ENCODE data around the gene GGA2.
"Not testable (repeated sequence)": the region's sequence is repeated elsewhere in the genome, so short reads cannot be mapped to it uniquely, and the experiment has no call there.

GGA2 gene

GRCh38 chr16:23452221-23452571 is 58.1 kb downstream of the GGA2 start:
- H2AFZ ChIP-seq (ENCODE audit: insufficient read depth, low read length, poor library complexity): peak overlapping the region; percentile 97
- peak overlapping the region; percentile 10 for H4K12ac ChIP-seq (ENCODE audit: low read depth, low read length)
- DNase-seq: peak in 1 of 2 donors; percentile 8
- no peak overlapping the region for H3K23ac ChIP-seq (ENCODE audit: low read length)
- no peaks in the 10 kb centered on the region for H3K27me3 ChIP-seq (ENCODE audit: insufficient read depth, low read length)
- H2BK5ac ChIP-seq (ENCODE audit: low read depth, low read length, poor library complexity): no peak overlapping the region
- no peak overlapping the region for H2BK12ac ChIP-seq (ENCODE audit: low read length)
- no peak overlapping the region for H3K9ac ChIP-seq (ENCODE audit: low read length)
- H3K27ac ChIP-seq (ENCODE audit: low read depth, low read length): peak overlapping the region; percentile 48
- H3K9me3 ChIP-seq (ENCODE audit: insufficient read depth, low read depth, low read length): no peaks in the 10 kb centered on the region
- peak overlapping the region; percentile 33 for H3K18ac ChIP-seq (ENCODE audit: low read length)
- H4K91ac ChIP-seq (ENCODE audit: low read depth, low read length): peak overlapping the region; percentile 78
- no peak overlapping the region for H2AK5ac ChIP-seq (ENCODE audit: low read length)
- peaks cover 6% of the 10 kb centered on the region for H3K79me2 ChIP-seq (ENCODE audit: control insufficient read depth, insufficient read depth, low read length, poor library complexity)
- peaks cover 4 to 6% of the 10 kb centered on the region in 2 experiments for H3K4me1 ChIP-seq (ENCODE audit: control insufficient read depth in 1 of 2, insufficient read depth in 2 of 2, low read length in 2 of 2)
- WGBS (ENCODE audit: extremely low coverage, insufficient coverage, insufficient read length): no CpG with 5 or more reads among the region's 10 CpGs
- peaks cover 5% of the 10 kb centered on the region in 2 experiments for H3K36me3 ChIP-seq (ENCODE audit: control insufficient read depth in 1 of 2, insufficient read depth in 2 of 2, low read length in 2 of 2)
- no peak overlapping the region for H3K4ac ChIP-seq (ENCODE audit: low read depth, low read length)
- peaks cover 4% of the 10 kb centered on the region for H3K79me1 ChIP-seq (ENCODE audit: low read length)
- H3K4me2 ChIP-seq (ENCODE audit: low read length): peak overlapping the region; percentile 92
- H3K4me3 ChIP-seq (ENCODE audit: low read depth, low read length): peak overlapping the region; percentile 92
- no peak overlapping the region for H3K14ac ChIP-seq (ENCODE audit: low read length)
- no peak overlapping the region for H2BK120ac ChIP-seq (ENCODE audit: insufficient read depth, low read length, poor library complexity)
- H4K8ac ChIP-seq (ENCODE audit: low read depth, low read length): peak overlapping the region; percentile 99

DNA sequence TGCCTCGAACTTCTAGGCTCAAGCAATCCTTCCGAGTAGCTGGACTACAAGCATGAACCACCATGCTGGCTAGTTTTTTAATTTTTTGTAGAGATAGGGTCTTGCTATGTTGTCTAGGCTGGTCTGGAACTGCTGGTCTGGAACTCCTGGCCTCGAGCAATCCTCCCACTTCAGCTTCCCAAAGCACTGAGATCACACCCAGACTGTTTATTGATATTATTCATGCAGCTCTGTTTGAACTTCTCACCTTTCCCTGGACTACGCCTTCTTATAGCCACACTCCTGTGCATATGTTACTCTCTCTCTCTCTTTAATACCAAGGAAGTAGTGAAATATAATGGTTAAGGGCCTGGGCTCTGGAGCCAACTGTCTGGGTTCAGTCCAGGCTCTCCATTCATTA is 61.9 kb downstream of the GGA2 start:
- no peaks in the 10 kb centered on the region for H3K9me3 ChIP-seq (ENCODE audit: insufficient read depth, low read depth, low read length)
- H3K4me2 ChIP-seq (ENCODE audit: low read length): no peak overlapping the region
- H3K36me3 ChIP-seq (ENCODE audit: control insufficient read depth in 1 of 2, insufficient read depth in 2 of 2, low read length in 2 of 2): peaks cover 4 to 10% of the 10 kb centered on the region in 2 experiments
- H4K91ac ChIP-seq (ENCODE audit: low read depth, low read length): no peak overlapping the region
- no peak overlapping the region for H4K8ac ChIP-seq (ENCODE audit: low read depth, low read length)
- no peak overlapping the region for H2BK5ac ChIP-seq (ENCODE audit: low read depth, low read length, poor library complexity)
- H3K4me1 ChIP-seq (ENCODE audit: control insufficient read depth in 1 of 2, insufficient read depth in 2 of 2, low read length in 2 of 2): peaks cover 1% of the 10 kb centered on the region in 2 experiments
- no CpG with 5 or more reads among the region's 4 CpGs for WGBS (ENCODE audit: extremely low coverage, insufficient coverage, insufficient read length)
- DNase-seq: peak; percentile 79 to 83
- peaks cover 4% of the 10 kb centered on the region for H3K79me1 ChIP-seq (ENCODE audit: low read length)
- no peak overlapping the region for H4K12ac ChIP-seq (ENCODE audit: low read depth, low read length)
- H2AK5ac ChIP-seq (ENCODE audit: low read length): no peak overlapping the region
- H3K27ac ChIP-seq (ENCODE audit: low read depth, low read length): no peak overlapping the region
- no peak overlapping the region for H2AFZ ChIP-seq (ENCODE audit: insufficient read depth, low read length, poor library complexity)
- no peak overlapping the region for H3K4ac ChIP-seq (ENCODE audit: low read depth, low read length)
- no peak overlapping the region for H3K4me3 ChIP-seq (ENCODE audit: low read depth, low read length)
- H2BK12ac ChIP-seq (ENCODE audit: low read length): no peak overlapping the region
- peaks cover 5% of the 10 kb centered on the region for H3K79me2 ChIP-seq (ENCODE audit: control insufficient read depth, insufficient read depth, low read length, poor library complexity)
- no peak overlapping the region for H3K9ac ChIP-seq (ENCODE audit: low read length)
- no peaks in the 10 kb centered on the region for H3K27me3 ChIP-seq (ENCODE audit: insufficient read depth, low read length)
- no peak overlapping the region for H2BK120ac ChIP-seq (ENCODE audit: insufficient read depth, low read length, poor library complexity)
- no peak overlapping the region for H3K23ac ChIP-seq (ENCODE audit: low read length)
- H3K18ac ChIP-seq (ENCODE audit: low read length): no peak overlapping the region
- no peak overlapping the region for H3K14ac ChIP-seq (ENCODE audit: low read length)

- H3K14ac ChIP-seq (ENCODE audit: low read length); H3K9ac ChIP-seq (ENCODE audit: low read length); H4K12ac ChIP-seq (ENCODE audit: low read depth, low read length); H3K4ac ChIP-seq (ENCODE audit: low read depth, low read length); H3K4me2 ChIP-seq (ENCODE audit: low read length); H2BK12ac ChIP-seq (ENCODE audit: low read length); H4K91ac ChIP-seq (ENCODE audit: low read depth, low read length); H3K27me3 ChIP-seq (ENCODE audit: insufficient read depth, low read length); H3K4me1 ChIP-seq (ENCODE audit: control insufficient read depth in 1 of 2, insufficient read depth in 2 of 2, low read length in 2 of 2); H2BK120ac ChIP-seq (ENCODE audit: insufficient read depth, low read length, poor library complexity); H3K27ac ChIP-seq (ENCODE audit: low read depth, low read length); H3K79me2 ChIP-seq (ENCODE audit: control insufficient read depth, insufficient read depth, low read length, poor library complexity); H3K23ac ChIP-seq (ENCODE audit: low read length); H3K79me1 ChIP-seq (ENCODE audit: low read length); H4K8ac ChIP-seq (ENCODE audit: low read depth, low read length); H2AFZ ChIP-seq (ENCODE audit: insufficient read depth, low read length, poor library complexity); H3K4me3 ChIP-seq (ENCODE audit: low read depth, low read length); H3K18ac ChIP-seq (ENCODE audit: low read length); H2AK5ac ChIP-seq (ENCODE audit: low read length); DNase-seq; H3K9me3 ChIP-seq (ENCODE audit: insufficient read depth, low read depth, low read length); H2BK5ac ChIP-seq (ENCODE audit: low read depth, low read length, poor library complexity): not testable (repeated sequence)
- WGBS (ENCODE audit: extremely low coverage, insufficient coverage, insufficient read length): no CpG with 5 or more reads among the region's 7 CpGs
- H3K36me3 ChIP-seq (ENCODE audit: control insufficient read depth in 1 of 2, insufficient read depth in 2 of 2, low read length in 2 of 2): peaks cover 20 to 21% of the 10 kb centered on the region in 2 experiments
Observed at GRCh38 chr16:23437542-23437941, 72.8 kb downstream of the GGA2 start.

GRCh38 chr16:23436951-23437350 is 73.3 kb downstream of the GGA2 start:
- Histone ChIP-seq H3K23ac (ENCODE audit: low read length) (no peak overlapping the region), H3K9me3 (ENCODE audit: insufficient read depth, low read depth, low read length) (no peaks in the 10 kb centered on the region), H2AFZ (ENCODE audit: insufficient read depth, low read length, poor library complexity) (no peak overlapping the region), H4K8ac (ENCODE audit: low read depth, low read length) (no peak overlapping the region), H3K4me2 (ENCODE audit: low read length) (no peak overlapping the region), H3K27me3 (ENCODE audit: insufficient read depth, low read length) (no peaks in the 10 kb centered on the region), H3K18ac (ENCODE audit: low read length) (no peak overlapping the region), H3K79me1 (ENCODE audit: low read length) (no peaks in the 10 kb centered on the region), H3K14ac (ENCODE audit: low read length) (no peak overlapping the region), H3K9ac (ENCODE audit: low read length) (no peak overlapping the region), H3K79me2 (ENCODE audit: control insufficient read depth, insufficient read depth, low read length, poor library complexity) (no peaks in the 10 kb centered on the region), H3K36me3 (ENCODE audit: control insufficient read depth in 1 of 2, insufficient read depth in 2 of 2, low read length in 2 of 2) (peaks cover 19 to 20% of the 10 kb centered on the region in 2 experiments), H3K27ac (ENCODE audit: low read depth, low read length) (no peak overlapping the region), H2BK12ac (ENCODE audit: low read length) (no peak overlapping the region), H2BK5ac (ENCODE audit: low read depth, low read length, poor library complexity) (no peak overlapping the region), H2BK120ac (ENCODE audit: insufficient read depth, low read length, poor library complexity) (no peak overlapping the region), H2AK5ac (ENCODE audit: low read length) (no peak overlapping the region), H4K91ac (ENCODE audit: low read depth, low read length) (no peak overlapping the region), H3K4me3 (ENCODE audit: low read depth, low read length) (no peak overlapping the region), H3K4me1 (ENCODE audit: control insufficient read depth in 1 of 2, insufficient read depth in 2 of 2, low read length in 2 of 2) (no peaks in the 10 kb centered on the region), H3K4ac (ENCODE audit: low read depth, low read length) (no peak overlapping the region), H4K12ac (ENCODE audit: low read depth, low read length) (no peak overlapping the region)
- no CpG with 5 or more reads among the region's 4 CpGs for WGBS (ENCODE audit: extremely low coverage, insufficient coverage, insufficient read length)
- DNase-seq: no peak
